ENCODE results near the gene SLC26A8. TPM values are rescaled to one million over a fixed set of nuclear protein-coding genes. Genes with fewer than 3 reads are reported as not detected.
A peak's percentile ranks its signal among the peaks of the same experiment; 100 is the strongest.
"Not testable (repeated sequence)": the region's sequence is repeated elsewhere in the genome, so short reads cannot be mapped to it uniquely, and the experiment has no call there.

The SLC26A8 gene
- total RNA-seq, 1 experiment from 2014 or later, result not detected

DNA sequence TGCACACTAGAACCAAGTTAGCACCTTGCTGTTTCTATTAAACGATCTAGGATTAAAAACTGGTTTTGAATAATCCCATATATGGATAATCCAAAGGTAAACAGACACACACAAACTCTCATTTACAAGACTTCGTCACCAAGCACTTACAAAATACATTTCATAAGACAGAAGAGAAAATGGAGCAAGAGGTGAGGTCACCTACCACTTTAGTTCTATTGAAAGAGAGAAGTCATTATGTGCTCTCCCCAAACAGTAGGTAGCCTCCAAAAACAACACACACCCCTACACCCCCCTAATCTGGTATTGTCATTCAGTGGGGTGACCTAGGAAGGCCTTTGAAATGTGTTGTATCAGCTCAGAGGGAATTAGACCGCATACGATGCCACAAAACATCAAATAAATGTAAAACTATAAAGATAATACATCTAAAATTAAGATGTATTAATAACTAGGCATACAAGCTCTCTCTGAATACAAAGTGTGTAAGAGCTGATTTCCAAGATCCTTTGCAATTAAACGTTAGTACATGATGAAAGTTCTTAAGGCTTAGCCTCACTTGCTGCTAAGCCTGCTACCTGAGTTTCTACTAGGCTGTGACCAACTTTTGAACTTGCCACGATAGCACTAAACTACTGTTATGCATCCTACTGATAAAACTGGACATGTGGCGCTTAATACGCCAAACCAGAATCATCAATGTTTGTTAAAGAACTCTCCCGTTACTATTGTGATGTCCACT is 105.2 kb downstream of the SLC26A8 start:
- BruUV-seq (replicated peaks), result no TSS peak
- peaks cover 64% of the 10 kb centered on the region for H3K79me2 ChIP-seq (ENCODE audit: insufficient read depth, low read length)
- H3K9me2 ChIP-seq (ENCODE audit: insufficient read depth), result no peaks in the 10 kb centered on the region
- POLR2A ChIA-PET, result no interaction called here
- TF ChIP-seq MAX (IDR thresholded peaks at IDR 0.05) (0 out of 2 replicates have a peak, but pooled peaks have one; percentile 1), EZH2 (IDR thresholded peaks at IDR 0.05) (no peak)
- peaks cover 3% of the 10 kb centered on the region; the same call in 1 of the 2 replicates for H4K20me1 ChIP-seq (ENCODE audit: insufficient read depth)
- CTCF ChIA-PET, result no interaction called here
- H3K4me3 ChIP-seq (replicated peaks in 1 of 2; ENCODE audit: low read depth in 1 of 2, low read length in 2 of 2), result peak overlapping the region; percentile 78 to 99
- no peaks in the 10 kb centered on the region for H3K9me3 ChIP-seq (ENCODE audit: control insufficient read depth in 1 of 2, insufficient read depth in 1 of 2, low read depth in 1 of 2, low read length in 2 of 2)
- no peak for ATAC-seq
- no peak overlapping the region for H2AFZ ChIP-seq (ENCODE audit: low read depth, low read length, poor library complexity, severe bottlenecking)
- peak overlapping the region; percentile 96 for H3K9ac ChIP-seq (ENCODE audit: low read length)
- H3K4me2 ChIP-seq (ENCODE audit: low read length), result peak overlapping the region; percentile 87
- H3K4me1 ChIP-seq (ENCODE audit: control insufficient read depth in 1 of 2, insufficient read depth in 2 of 2, low read length in 2 of 2), result peaks cover 14 to 30% of the 10 kb centered on the region in 2 experiments
- H3K36me3 ChIP-seq (ENCODE audit: control insufficient read depth in 1 of 2, insufficient read depth in 2 of 2, low read length in 2 of 2), result peaks cover 3 to 18% of the 10 kb centered on the region in 2 experiments; a peak in 1 of 4 replicates
- intact Hi-C loops (cut with micrococcal nuclease), result no loop called here
- H3K27me3 ChIP-seq (ENCODE audit: insufficient read depth, low read length), result no peaks in the 10 kb centered on the region
- DNase-seq (ENCODE audit: low read depth, low spot score), result no peak
- peak overlapping the region; percentile 76 for H3K27ac ChIP-seq (ENCODE audit: low read depth, low read length)
- RAD21 ChIA-PET (ENCODE audit: low non-redundant PET in 1 of 2, low total read pairs in 2 of 2, uncharacterized antibody in 2 of 2, unreplicated experiment in 2 of 2), result no interaction called here

- ATAC-seq; DNase-seq (ENCODE audit: low read depth, low spot score); H3K4me3 ChIP-seq (replicated peaks in 1 of 2; ENCODE audit: low read depth in 1 of 2, low read length in 2 of 2); intact Hi-C loops (cut with micrococcal nuclease); H3K9me2 ChIP-seq (ENCODE audit: insufficient read depth); H3K9me3 ChIP-seq (ENCODE audit: control insufficient read depth in 1 of 2, insufficient read depth in 1 of 2, low read depth in 1 of 2, low read length in 2 of 2); RAD21 ChIA-PET (ENCODE audit: low non-redundant PET in 1 of 2, low total read pairs in 2 of 2, uncharacterized antibody in 2 of 2, unreplicated experiment in 2 of 2); H3K27me3 ChIP-seq (ENCODE audit: insufficient read depth, low read length); H4K20me1 ChIP-seq (ENCODE audit: insufficient read depth); H3K4me2 ChIP-seq (ENCODE audit: low read length); BruUV-seq (replicated peaks); H2AFZ ChIP-seq (ENCODE audit: low read depth, low read length, poor library complexity, severe bottlenecking); H3K27ac ChIP-seq (ENCODE audit: low read depth, low read length); POLR2A ChIA-PET; H3K9ac ChIP-seq (ENCODE audit: low read length): not testable (repeated sequence)
- peaks cover 13 to 27% of the 10 kb centered on the region in 2 experiments for H3K4me1 ChIP-seq (ENCODE audit: control insufficient read depth in 1 of 2, insufficient read depth in 2 of 2, low read length in 2 of 2)
- CTCF ChIA-PET, result interaction anchor here (1.8 kb wide), 1 partner anchor 162 kb away, joined by 3 read pairs; no protein-coding TSS in a partner anchor
- peaks cover 15 to 32% of the 10 kb centered on the region in 2 experiments for H3K36me3 ChIP-seq (ENCODE audit: control insufficient read depth in 1 of 2, insufficient read depth in 2 of 2, low read length in 2 of 2)
- peaks cover 85% of the 10 kb centered on the region for H3K79me2 ChIP-seq (ENCODE audit: insufficient read depth, low read length)
These were observed 107.5 kb downstream of the SLC26A8 start for GRCh38 chr6:35916893-35917292.

All from HCT116 (cell line).